Measurements from ENCODE around the gene SLC16A10.

The SLC16A10 gene

DNA sequence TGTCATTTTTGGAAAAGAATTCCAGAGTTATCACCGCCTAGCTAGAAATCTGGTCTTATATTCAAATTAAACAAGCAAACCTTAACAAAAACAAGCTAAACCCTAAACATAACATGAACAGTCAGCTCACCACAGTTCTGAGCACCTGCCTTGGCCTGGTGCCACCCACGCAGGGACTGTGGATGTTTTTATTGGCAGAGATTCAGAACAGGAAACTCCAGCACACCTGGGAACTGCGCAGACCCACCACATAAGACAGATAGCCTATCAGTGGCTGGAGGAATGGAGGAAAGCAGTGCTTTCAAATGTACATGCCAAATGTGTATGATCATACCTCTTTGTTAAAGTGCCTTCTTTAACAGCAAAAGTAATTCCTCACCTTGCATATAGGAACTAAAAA is 8.9 kb downstream of the SLC16A10 start:
- no peak overlapping the region for H3K4me3 Mint-ChIP-seq
- no peaks in the 10 kb centered on the region for H3K4me1 Mint-ChIP-seq (ENCODE audit: low read depth in 2 of 2)
- ATAC-seq (replicated peaks), result peak; percentile 27
- H3K27ac Mint-ChIP-seq, result no peak overlapping the region
- DNase-seq, result no peak
- H3K27me3 Mint-ChIP-seq, result peaks cover 10 to 22% of the 10 kb centered on the region in 2 donors
- no peaks in the 10 kb centered on the region for H3K36me3 Mint-ChIP-seq (ENCODE audit: insufficient read depth)
- no peaks in the 10 kb centered on the region for H3K9me3 Mint-ChIP-seq

DNA sequence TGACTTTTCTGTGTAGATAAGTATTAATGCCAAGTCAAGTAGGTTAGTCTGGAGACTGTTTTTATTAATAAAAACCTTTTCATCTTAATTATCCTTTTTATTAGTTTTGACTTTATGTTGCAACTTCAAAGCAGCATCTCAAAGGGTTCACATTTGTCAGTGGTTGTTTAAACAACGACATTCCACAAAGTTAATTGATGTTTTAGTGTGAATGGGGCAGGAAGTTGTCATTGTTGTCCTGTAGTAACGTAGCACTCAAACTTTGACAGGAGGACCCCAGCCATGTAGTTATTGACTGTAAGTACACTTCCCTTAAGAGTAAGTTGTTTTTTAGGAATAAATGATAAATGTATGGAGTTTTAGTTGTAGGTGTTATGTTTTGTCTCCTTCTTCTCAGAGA is 11.3 kb downstream of the SLC16A10 start:
- ATAC-seq (replicated peaks), result no peak
- no peaks in the 10 kb centered on the region for H3K9me3 Mint-ChIP-seq

DNA sequence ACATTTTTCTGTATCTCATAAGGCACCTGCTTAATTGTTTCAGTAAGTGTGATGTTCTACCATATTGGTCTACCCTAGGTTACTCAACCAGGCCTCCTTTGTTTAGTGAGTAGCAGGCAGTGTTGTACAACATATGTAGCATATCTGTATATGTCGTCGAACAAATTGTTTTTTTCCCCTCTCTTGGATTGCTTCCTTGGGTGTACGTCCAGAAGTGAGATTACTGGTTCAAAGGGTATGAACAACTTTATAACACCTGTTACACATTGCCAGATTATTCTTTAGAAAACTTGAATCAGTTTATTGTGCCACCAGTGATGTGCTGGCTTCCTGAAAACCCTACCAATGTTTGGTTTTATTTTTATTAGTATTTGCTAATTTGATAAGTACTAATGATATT is 14.7 kb downstream of the SLC16A10 start:
- Mint-ChIP-seq H3K4me1 (ENCODE audit: low read depth in 2 of 2) (no peaks in the 10 kb centered on the region), H3K9me3 (no peaks in the 10 kb centered on the region), H3K27me3 (peaks cover 24 to 27% of the 10 kb centered on the region in 2 donors), H3K27ac (no peak overlapping the region), H3K36me3 (ENCODE audit: insufficient read depth) (no peaks in the 10 kb centered on the region), H3K4me3 (no peak overlapping the region)
- ATAC-seq (replicated peaks), result no peak
- no peak for DNase-seq

More for the DNA sequence above, 11.3 kb downstream of the SLC16A10 start:
- no peak overlapping the region for H3K27ac Mint-ChIP-seq
- H3K27me3 Mint-ChIP-seq, result peaks cover 7 to 22% of the 10 kb centered on the region in 2 donors
- no peaks in the 10 kb centered on the region for H3K36me3 Mint-ChIP-seq (ENCODE audit: insufficient read depth)
- no peak overlapping the region for H3K4me3 Mint-ChIP-seq
- DNase-seq, result no peak
- H3K4me1 Mint-ChIP-seq (ENCODE audit: low read depth in 2 of 2), result no peaks in the 10 kb centered on the region

DNA sequence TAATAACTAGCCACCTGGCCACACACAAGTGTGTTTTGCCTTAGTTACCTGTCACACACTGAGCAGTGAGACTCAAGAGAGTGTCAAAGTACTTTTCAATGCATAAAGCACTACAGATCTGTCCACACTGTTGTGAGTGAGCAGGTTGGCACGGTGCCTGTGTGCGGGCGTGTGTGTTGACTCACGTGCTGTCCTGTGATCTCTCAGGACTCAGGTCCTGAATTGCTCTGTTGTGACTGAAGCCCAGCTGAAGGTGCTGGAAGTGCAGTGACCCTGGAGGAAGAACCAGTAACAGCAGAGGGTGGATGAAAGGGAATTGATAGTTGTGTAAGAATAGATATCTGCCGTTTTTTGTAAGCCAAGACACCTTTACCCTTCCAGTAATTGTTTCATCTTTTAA is 18.3 kb downstream of the SLC16A10 start:
- Mint-ChIP-seq H3K9me3 (no peaks in the 10 kb centered on the region), H3K27ac (no peak overlapping the region), H3K36me3 (ENCODE audit: insufficient read depth) (no peaks in the 10 kb centered on the region), H3K27me3 (peaks cover 37 to 38% of the 10 kb centered on the region in 2 donors), H3K4me3 (no peak overlapping the region), H3K4me1 (ENCODE audit: low read depth in 2 of 2) (no peaks in the 10 kb centered on the region)
- ATAC-seq (replicated peaks) (no peak), DNase-seq (no peak)

DNA sequence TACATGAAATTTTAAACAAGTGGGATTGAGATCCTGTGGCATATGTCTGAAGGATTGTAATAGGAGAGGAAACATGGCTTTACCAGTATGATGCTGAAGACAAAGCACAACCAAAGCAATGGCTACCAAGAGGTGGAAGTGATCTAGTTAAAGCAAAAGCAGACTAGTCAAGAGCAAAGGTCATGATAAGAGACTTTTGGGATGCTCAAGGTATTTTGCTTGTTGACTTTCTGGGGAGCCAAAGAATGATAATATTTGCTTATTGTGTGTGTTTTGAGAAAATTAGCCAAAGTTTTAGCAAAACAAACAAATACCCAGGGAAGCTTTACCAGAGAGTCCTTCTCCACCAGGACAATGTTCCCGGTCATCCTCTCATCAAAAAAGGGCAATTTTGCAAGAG is 20.3 kb downstream of the SLC16A10 start:
- Mint-ChIP-seq H3K36me3 (ENCODE audit: insufficient read depth) (no peaks in the 10 kb centered on the region), H3K9me3 (no peaks in the 10 kb centered on the region), H3K4me3 (no peak overlapping the region), H3K27ac (no peak overlapping the region), H3K27me3 (peaks cover 39 to 46% of the 10 kb centered on the region in 2 donors), H3K4me1 (ENCODE audit: low read depth in 2 of 2) (no peaks in the 10 kb centered on the region)
- DNase-seq, result no peak
- no peak for ATAC-seq (replicated peaks)

DNA sequence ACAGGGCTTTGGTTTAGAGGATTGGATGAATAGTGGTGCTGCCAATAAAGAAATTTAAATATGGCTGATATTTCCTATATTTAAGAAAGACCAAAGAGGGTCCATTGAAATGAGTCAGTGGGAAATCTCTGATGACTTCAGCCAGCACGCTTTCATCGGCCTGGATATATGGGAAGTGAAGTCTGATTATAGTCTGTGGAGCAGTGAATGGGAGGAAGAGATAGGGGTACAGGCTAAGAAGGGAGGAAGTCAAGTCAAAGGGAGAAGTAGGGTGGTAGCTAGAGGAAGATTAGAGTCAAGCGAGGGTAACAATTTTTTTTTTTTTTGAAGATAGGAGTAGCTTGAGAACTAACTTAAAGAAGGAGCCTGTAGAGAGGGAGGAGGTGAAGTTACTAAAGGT is 22.7 kb downstream of the SLC16A10 start:
- Mint-ChIP-seq H3K36me3 (ENCODE audit: insufficient read depth) (no peaks in the 10 kb centered on the region), H3K27me3 (peaks cover 32 to 48% of the 10 kb centered on the region in 2 donors), H3K9me3 (no peaks in the 10 kb centered on the region), H3K4me1 (ENCODE audit: low read depth in 2 of 2) (peaks cover 5% of the 10 kb centered on the region in 2 donors), H3K4me3 (no peak overlapping the region), H3K27ac (no peak overlapping the region)
- no peak for ATAC-seq (replicated peaks)
- DNase-seq, result no peak

DNA sequence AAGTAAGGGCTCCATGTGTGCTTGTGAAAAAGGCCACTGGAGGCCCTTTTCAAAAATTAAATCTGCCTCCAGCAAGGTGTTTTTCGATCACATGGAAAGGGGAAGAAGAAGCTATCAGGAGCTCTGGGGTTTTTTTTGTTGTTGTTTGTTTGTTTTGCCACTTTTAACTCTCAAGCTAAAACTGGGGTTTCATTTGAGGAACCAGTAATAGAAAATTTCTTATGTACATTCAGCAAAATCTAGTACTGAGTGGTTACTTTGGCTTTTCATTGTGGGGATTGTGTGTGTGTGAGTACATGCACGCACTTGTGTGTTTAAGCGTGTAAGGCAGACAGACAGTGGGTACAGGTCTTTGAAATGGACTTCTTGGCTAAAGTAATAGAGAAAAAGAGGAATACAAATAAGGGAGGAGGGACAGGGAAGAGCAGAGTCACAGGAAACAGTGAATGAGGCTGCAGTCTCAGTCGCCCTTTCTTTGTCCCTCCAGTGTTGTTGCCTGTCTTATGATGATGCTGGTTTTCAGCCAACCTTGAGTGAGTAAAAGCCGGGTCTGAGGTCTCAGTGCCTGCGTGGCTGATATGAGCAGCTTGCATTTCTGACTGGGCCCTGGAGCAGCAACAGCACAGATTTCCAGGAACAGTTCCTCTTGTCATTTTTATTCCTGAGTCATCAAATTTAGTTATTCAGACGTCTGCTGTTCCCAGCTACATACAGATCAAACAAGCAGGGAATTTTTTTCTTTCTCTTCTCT is 26.2 kb downstream of the SLC16A10 start:
- peaks cover 12 to 34% of the 10 kb centered on the region in 2 donors for H3K27me3 Mint-ChIP-seq
- H3K4me1 Mint-ChIP-seq (ENCODE audit: low read depth in 2 of 2), result peaks cover 5% of the 10 kb centered on the region in 2 donors
- no peak overlapping the region for H3K4me3 Mint-ChIP-seq
- DNase-seq (no peak), ATAC-seq (replicated peaks) (no peak)
- peak overlapping the region; percentile 3 to 64 for H3K27ac Mint-ChIP-seq
- no peaks in the 10 kb centered on the region for H3K9me3 Mint-ChIP-seq
- no peaks in the 10 kb centered on the region for H3K36me3 Mint-ChIP-seq (ENCODE audit: insufficient read depth)

DNA sequence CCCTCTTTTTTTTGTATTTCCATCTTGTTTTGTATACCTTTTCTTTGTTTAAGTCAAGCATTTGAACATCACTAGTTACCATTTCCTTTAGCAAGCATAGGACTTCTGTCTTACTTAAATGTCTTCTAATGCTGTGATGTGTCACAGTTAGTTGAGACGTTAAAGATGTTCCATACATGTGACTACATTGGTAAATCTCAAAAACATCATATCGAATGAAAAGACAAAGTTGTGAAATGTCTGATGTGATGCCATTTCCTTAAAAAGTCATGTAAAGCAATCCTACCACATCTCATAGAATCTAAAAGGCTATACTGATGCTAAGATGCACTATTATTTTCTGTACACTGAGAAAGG is 26.8 kb downstream of the SLC16A10 start:
- Mint-ChIP-seq H3K9me3 (no peaks in the 10 kb centered on the region), H3K36me3 (ENCODE audit: insufficient read depth) (no peaks in the 10 kb centered on the region), H3K27ac (peak overlapping the region; percentile 3 to 64), H3K4me3 (no peak overlapping the region), H3K4me1 (ENCODE audit: low read depth in 2 of 2) (peaks cover 5% of the 10 kb centered on the region in 2 donors), H3K27me3 (peaks cover 12 to 34% of the 10 kb centered on the region in 2 donors)
- ATAC-seq (replicated peaks) (no peak), DNase-seq (no peak)

DNA sequence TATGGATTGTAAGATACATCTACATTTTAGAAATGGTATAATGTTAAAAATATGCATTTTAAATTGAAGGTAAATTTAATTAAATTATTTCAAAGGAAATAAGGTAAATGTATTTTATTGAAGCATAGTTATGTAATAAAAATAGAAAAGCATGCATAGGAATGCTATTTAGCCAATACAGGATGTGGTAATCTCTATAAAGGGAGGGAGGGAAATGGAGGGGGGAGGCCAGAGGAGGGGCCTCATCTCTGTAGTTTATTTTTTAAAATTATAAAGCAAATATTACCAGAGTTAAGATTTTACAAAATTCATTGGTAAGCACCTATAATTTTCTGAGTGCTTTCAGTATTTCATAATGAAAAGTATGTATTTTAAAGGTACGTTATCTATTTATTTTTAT is 27.2 kb downstream of the SLC16A10 start:
- DNase-seq, result no peak
- Mint-ChIP-seq H3K36me3 (ENCODE audit: insufficient read depth) (no peaks in the 10 kb centered on the region), H3K9me3 (no peaks in the 10 kb centered on the region)

DNA sequence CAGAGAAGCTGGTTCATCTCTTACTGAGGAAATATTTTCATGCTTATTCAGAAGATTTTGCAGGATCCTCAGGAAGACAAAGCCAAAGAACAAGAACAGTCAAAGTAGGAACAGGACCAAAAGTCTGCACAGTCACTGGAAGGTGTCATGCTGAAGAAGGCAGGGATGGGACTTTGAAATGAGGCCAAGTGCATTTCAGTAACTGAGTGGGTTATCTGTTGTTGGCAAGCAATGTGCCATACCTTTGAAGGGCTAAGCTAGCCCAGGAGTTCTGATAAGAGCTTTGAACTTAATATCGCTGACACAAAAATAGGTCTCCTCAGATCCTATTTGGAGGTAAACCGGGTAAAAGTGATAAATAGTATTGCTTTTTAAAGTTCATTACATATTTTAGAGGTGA is 31.5 kb downstream of the SLC16A10 start:
- Mint-ChIP-seq H3K9me3 (no peaks in the 10 kb centered on the region), H3K4me1 (ENCODE audit: low read depth in 2 of 2) (peaks cover 16 to 20% of the 10 kb centered on the region in 2 donors), H3K4me3 (no peak overlapping the region), H3K36me3 (ENCODE audit: insufficient read depth) (no peaks in the 10 kb centered on the region), H3K27me3 (peaks cover 0 to 11% of the 10 kb centered on the region in 2 donors), H3K27ac (no peak overlapping the region)
- no peak for ATAC-seq (replicated peaks)
- no peak for DNase-seq

More for the DNA sequence above, 27.2 kb downstream of the SLC16A10 start:
- Mint-ChIP-seq H3K27ac (no peak overlapping the region), H3K27me3 (peaks cover 12 to 34% of the 10 kb centered on the region in 2 donors), H3K4me3 (no peak overlapping the region), H3K4me1 (ENCODE audit: low read depth in 2 of 2) (peaks cover 5% of the 10 kb centered on the region in 2 donors)
- ATAC-seq (replicated peaks), result peak; percentile 58

DNA sequence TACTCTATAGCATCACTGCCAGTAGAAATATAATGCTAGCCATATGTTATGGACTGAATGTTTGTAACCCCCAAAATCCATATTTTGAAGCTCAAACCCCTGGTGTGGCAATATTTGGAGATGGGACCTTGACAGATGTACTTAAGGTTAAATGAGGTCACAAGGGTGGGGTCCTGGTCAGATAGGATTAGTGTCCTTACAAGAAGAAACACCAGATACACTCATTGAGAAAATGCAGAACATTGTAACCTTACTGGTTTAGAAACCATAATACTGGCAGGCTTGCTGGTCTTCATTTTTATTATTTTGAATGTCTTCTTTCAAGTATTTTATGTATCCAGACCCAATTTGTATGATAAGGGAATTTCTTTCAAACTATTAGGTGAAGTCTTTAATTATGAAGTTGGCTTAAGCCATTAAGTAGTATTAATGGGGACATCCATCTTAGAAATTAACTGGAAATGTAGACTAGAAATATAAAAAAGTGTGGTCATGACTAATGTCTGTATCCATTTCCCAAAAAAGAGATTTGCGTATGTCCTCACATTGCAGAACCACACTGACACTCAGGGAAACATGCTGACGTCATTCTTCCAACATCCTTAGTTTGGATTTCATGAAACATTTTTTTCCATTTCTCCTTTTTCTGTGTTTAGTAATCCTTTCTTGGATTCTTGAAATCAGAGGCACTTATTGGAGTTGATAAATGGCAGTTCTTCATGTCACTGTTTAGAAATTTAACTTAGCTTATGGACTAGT is 32.4 kb downstream of the SLC16A10 start:
- H3K27ac Mint-ChIP-seq, result no peak overlapping the region

DNA sequence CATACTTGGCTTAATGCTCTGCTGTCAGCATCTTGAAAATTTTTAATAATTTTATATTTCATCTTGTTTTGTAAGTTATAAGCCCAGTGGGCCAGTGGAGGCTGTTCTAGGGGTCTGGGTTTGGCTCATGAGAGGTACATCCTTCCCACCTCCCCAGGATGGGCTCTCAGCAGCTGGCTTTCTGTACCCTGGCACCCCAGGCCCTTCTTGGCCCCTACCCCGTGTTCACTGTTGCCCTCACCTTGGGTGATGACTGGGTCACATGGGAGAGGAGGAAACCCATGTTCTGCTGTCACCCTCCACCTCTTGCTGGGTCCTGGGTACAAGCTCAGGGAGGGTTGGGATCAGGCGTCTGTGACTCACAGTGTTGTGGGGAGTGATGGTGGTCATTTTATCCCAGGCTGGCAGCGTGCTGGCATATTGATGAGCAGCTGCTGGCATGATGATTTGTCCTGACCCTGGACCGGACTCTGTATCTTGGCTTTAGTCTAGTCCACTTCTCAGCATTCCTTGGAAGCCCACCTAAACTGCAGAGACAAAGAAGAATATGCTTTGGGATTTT is 34.6 kb downstream of the SLC16A10 start:
- peak overlapping the region in 1 of 2 donors; percentile 49 for H3K27ac Mint-ChIP-seq
- H3K36me3 Mint-ChIP-seq (ENCODE audit: insufficient read depth), result no peaks in the 10 kb centered on the region
- DNase-seq (no peak), ATAC-seq (replicated peaks) (no peak)
- H3K4me3 Mint-ChIP-seq, result no peak overlapping the region
- no peaks in the 10 kb centered on the region for H3K9me3 Mint-ChIP-seq
- H3K4me1 Mint-ChIP-seq (ENCODE audit: low read depth in 2 of 2), result peaks cover 13 to 16% of the 10 kb centered on the region in 2 donors
- peaks cover 0 to 2% of the 10 kb centered on the region in 2 donors for H3K27me3 Mint-ChIP-seq

More for the DNA sequence above, 32.4 kb downstream of the SLC16A10 start:
- no peak for ATAC-seq (replicated peaks)
- Mint-ChIP-seq H3K9me3 (no peaks in the 10 kb centered on the region), H3K36me3 (ENCODE audit: insufficient read depth) (no peaks in the 10 kb centered on the region), H3K27me3 (peaks cover 0 to 7% of the 10 kb centered on the region in 2 donors), H3K4me1 (ENCODE audit: low read depth in 2 of 2) (peaks cover 13 to 16% of the 10 kb centered on the region in 2 donors), H3K4me3 (no peak overlapping the region)
- no peak for DNase-seq

DNA sequence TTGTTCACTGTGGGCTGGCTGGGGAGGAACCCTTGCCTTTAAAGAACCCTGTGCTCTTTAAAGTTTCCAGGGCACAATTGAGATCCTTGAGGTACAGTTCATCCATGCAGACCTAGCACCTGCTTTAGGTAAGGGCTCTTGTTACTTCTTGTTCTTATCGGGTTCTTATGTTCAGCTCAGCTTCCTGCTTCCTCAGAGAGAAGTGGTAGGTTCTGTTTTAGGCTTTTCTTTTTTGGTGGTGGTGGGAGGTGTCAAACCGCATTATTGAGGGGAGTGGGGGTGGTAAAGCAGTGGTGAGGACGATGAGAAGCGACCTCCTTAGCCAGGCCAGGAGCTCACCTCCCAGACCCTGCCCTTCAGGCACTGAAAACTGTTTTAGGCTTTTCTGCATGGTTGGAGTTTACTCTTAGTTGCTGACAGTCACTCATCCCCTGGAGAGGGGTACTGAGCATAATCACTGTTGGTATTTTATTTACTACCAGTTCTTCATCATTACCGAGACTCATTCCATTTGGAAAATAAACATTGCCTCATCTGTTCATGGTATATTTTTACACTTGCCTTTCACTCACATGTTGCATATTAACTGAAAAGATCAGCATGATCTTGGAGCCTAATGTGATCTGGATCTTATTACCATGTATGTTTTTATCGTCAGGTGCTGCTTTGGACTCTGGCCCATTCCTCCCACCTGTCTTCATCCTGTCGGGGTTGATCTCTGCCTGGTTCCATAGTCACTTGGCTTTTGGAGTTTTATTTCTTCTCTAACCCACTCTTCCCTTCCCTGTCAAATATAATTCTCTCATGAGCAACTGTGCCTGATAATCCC is 35.4 kb downstream of the SLC16A10 start:
- H3K4me3 Mint-ChIP-seq, result peak overlapping the region in 1 of 2 donors; percentile 10
- peak; percentile 21 for ATAC-seq (replicated peaks)

More for the DNA sequence above, 35.4 kb downstream of the SLC16A10 start:
- H3K9me3 Mint-ChIP-seq, result no peaks in the 10 kb centered on the region
- H3K4me1 Mint-ChIP-seq (ENCODE audit: low read depth in 2 of 2), result peaks cover 13 to 16% of the 10 kb centered on the region in 2 donors
- peaks cover 8 to 10% of the 10 kb centered on the region in 2 donors for H3K27me3 Mint-ChIP-seq
- no peak for DNase-seq
- H3K27ac Mint-ChIP-seq, result peak overlapping the region in 1 of 2 donors; percentile 49
- no peaks in the 10 kb centered on the region for H3K36me3 Mint-ChIP-seq (ENCODE audit: insufficient read depth)

All from effector memory CD8-positive, alpha-beta T cell (primary cell).